Gastrocnemius medialis (tissue), 4 donors: ENCODE results near the gene ATP10B. TPM values are rescaled to one million over a fixed set of nuclear protein-coding genes. Genes with fewer than 3 reads are reported as not detected.

Experiments used
- ATAC-seq, 2 donors: fragments of 150-250 bp; one replicate each; pipeline ENCODE4 v1.9.1; 2016
- DNase-seq, 2 donors: peaks; one replicate each; pipeline ENCODE4 v3.0.0-alpha.2; 2019
- H3K27ac ChIP-seq, 4 donors: fragments of 200-600 bp; sonication (generic); 1 replicate in 1 of 4; 2 replicates in 3 of 4; pipeline ENCODE4 v1.5.1; 2016 to 2018; ENCODE audit warnings: mild to moderate bottlenecking in 2 of 4, moderate library complexity in 1 of 4
- H3K27me3 ChIP-seq, 3 donors: fragments of 200-600 bp; sonication (generic) in 2 of 3; 1 replicate in 1 of 3; 2 replicates in 2 of 3; pipeline versions ENCODE4 v1.5.1 to v1.6.0; 2016 to 2019; ENCODE audit warnings: mild to moderate bottlenecking in 1 of 3, moderate library complexity in 1 of 3
- H3K36me3 ChIP-seq, 2 donors: fragments of 200-600 bp; sonication (generic) in 1 of 2; one replicate each; pipeline ENCODE4 v1.5.1; 2017 to 2018
- H3K4me1 ChIP-seq, 2 donors: fragments of 200-600 bp; sonication (generic) in 1 of 2; one replicate each; pipeline ENCODE4 v1.5.1; 2016 to 2017; ENCODE audit warnings: mild to moderate bottlenecking in 2 of 2
- H3K4me3 ChIP-seq, 4 donors: fragments of 200-600 bp; sonication (generic) in 3 of 4; 1 replicate in 1 of 4; 2 replicates in 3 of 4; pipeline ENCODE4 v1.5.1; 2016 to 2019; ENCODE audit warnings: mild to moderate bottlenecking in 2 of 4
- H3K9me3 ChIP-seq, 3 donors: fragments of 200-600 bp; sonication (generic) in 2 of 3; 1 replicate in 1 of 3; 2 replicates in 2 of 3; pipeline ENCODE4 v1.5.1; 2016 to 2019
- POLR2A ChIP-seq, 2 donors: fragments of 450-650 bp; IDR thresholded peaks; one replicate each; pipeline ENCODE4 v1.6.1; 2017; ENCODE audit warnings: antibody characterized with exemption in 2 of 2, mild to moderate bottlenecking in 2 of 2, moderate library complexity in 2 of 2
- in situ Hi-C, 4 donors: fragments of 200-750 bp; cut with MboI; loops; one replicate each; pipeline versions ENCODE4 v1.15.0 to v1.8.0; 2017; ENCODE audit warnings: low sequenced_read_pairs in 4 of 4
- intact Hi-C: fragments of 100-400 bp; cut with DNase I; formaldehyde crosslinking; loops from one replicate; pipeline ENCODE4 v1.15.1; 2023; ENCODE audit warnings: low total_unique reads
- total RNA-seq, 4 donors: library from RNA; depleted of rRNA; stranded (reverse); fragments of >200 nt; gene quantifications; one replicate each; pipeline versions ENCODE4 v1.1.0 to v1.2.3, GENCODE V29; 2016
- TF ChIP-seq, protein P1 (sequence below), 5 experiments: fragments of 450-650 bp in 3 of 5; fragments of 200-600 bp in 2 of 5; sonication (generic) in 2 of 5; IDR thresholded peaks in 4 of 5; conservative IDR thresholded peaks in 1 of 5; 1 replicate in 4 of 5; 2 replicates in 1 of 5; pipeline ENCODE4 v1.5.1; 2016 to 2019; ENCODE audit warnings: antibody characterized with exemption in 5 of 5, mild to moderate bottlenecking in 3 of 5, moderate library complexity in 3 of 5

Gene ATP10B
- total RNA-seq, 4 donors from 2014 or later = 0.63 TPM; not detected in 3

GRCh38 chr5:160514866-160515265, 337.1 kb downstream of the ATP10B start:
- no peaks in the 10 kb centered on the region for H3K4me1 ChIP-seq
- H3K9me3 ChIP-seq = no peaks in the 10 kb centered on the region
- H3K4me3 ChIP-seq = no peak overlapping the region
- TF ChIP-seq, protein P1, sequence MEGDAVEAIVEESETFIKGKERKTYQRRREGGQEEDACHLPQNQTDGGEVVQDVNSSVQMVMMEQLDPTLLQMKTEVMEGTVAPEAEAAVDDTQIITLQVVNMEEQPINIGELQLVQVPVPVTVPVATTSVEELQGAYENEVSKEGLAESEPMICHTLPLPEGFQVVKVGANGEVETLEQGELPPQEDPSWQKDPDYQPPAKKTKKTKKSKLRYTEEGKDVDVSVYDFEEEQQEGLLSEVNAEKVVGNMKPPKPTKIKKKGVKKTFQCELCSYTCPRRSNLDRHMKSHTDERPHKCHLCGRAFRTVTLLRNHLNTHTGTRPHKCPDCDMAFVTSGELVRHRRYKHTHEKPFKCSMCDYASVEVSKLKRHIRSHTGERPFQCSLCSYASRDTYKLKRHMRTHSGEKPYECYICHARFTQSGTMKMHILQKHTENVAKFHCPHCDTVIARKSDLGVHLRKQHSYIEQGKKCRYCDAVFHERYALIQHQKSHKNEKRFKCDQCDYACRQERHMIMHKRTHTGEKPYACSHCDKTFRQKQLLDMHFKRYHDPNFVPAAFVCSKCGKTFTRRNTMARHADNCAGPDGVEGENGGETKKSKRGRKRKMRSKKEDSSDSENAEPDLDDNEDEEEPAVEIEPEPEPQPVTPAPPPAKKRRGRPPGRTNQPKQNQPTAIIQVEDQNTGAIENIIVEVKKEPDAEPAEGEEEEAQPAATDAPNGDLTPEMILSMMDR (IDR thresholded peaks at IDR 0.05 in 4 of 5, conservative IDR thresholded peaks at IDR 0.05 in 1 of 5) = no peak
- no peak for TF ChIP-seq POLR2A (IDR thresholded peaks at IDR 0.05)
- H3K27ac ChIP-seq = no peak overlapping the region
- H3K36me3 ChIP-seq = no peaks in the 10 kb centered on the region
- in situ Hi-C loops = no loop called here
- no peak for ATAC-seq
- intact Hi-C loops = no loop called here
- peaks cover 0 to 2% (median 0%) of the 10 kb centered on the region in 3 donors for H3K27me3 ChIP-seq
- no peak for DNase-seq

DNA sequence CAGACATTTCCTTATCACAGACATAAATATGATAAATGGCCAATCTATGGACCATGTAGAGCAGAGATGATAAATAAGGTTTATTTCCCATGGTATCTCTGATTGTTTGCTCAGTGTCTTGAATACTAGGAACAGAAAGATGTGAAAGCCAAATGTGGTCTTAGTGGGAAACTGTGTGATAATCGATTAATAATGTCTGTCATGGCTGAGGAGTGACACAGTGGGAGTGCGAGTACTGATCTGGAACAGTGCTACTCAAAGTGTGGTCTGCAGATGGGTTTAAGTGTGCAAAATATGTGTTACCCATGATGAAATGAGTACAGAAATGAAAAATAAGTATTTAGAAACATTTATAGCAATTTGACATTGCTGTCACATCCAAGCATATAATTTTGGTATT, 337.8 kb downstream of the ATP10B start:
- Histone ChIP-seq H3K9me3 (no peaks in the 10 kb centered on the region), H3K4me3 (no peak overlapping the region), H3K36me3 (no peaks in the 10 kb centered on the region), H3K27me3 (peaks cover 0 to 2% (median 0%) of the 10 kb centered on the region in 3 donors), H3K27ac (no peak overlapping the region), H3K4me1 (no peaks in the 10 kb centered on the region)
- intact Hi-C loops = no loop called here
- ATAC-seq (no peak), DNase-seq (no peak)
- TF ChIP-seq, protein P1 (IDR thresholded peaks at IDR 0.05 in 4 of 5, conservative IDR thresholded peaks at IDR 0.05 in 1 of 5) = no peak
- no peak for TF ChIP-seq POLR2A (IDR thresholded peaks at IDR 0.05)
- in situ Hi-C loops = no loop called here

DNA sequence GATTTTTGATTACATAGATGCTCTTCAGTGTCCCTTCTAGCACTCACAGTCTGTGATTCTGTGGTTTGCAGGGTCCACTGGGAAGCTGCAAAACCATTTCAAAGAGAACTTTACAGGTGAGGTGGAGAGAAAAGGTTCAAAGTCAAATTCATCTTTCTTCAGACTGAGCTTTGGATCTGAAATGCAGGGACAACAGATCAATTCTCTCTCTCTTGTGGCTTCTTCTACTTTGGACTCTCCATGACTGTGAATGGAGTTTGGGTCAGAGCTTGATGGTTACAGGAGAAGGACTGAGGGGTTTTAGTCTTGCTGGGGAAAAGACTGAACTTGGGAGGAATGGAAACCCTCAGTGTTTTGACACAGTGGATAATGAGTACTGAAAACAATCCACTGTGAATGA, 338.5 kb downstream of the ATP10B start:
- no peaks in the 10 kb centered on the region for H3K9me3 ChIP-seq
- H3K36me3 ChIP-seq = no peaks in the 10 kb centered on the region
- intact Hi-C loops (no loop called here), in situ Hi-C loops (no loop called here)
- no peak overlapping the region for H3K27ac ChIP-seq
- no peak for ATAC-seq
- peaks cover 0 to 2% (median 0%) of the 10 kb centered on the region in 3 donors for H3K27me3 ChIP-seq
- no peaks in the 10 kb centered on the region for H3K4me1 ChIP-seq
- no peak overlapping the region for H3K4me3 ChIP-seq
- DNase-seq = no peak
- TF ChIP-seq, protein P1 (IDR thresholded peaks at IDR 0.05 in 4 of 5, conservative IDR thresholded peaks at IDR 0.05 in 1 of 5) = no peak
- TF ChIP-seq POLR2A (IDR thresholded peaks at IDR 0.05) = no peak
